ENCODE measurements around the gene PSMA6.
"Not testable (repeated sequence)": the region's sequence is repeated elsewhere in the genome, so short reads cannot be mapped to it uniquely, and the experiment has no call there.

The PSMA6 gene

GRCh38 chr14:35284506-35284905 is 7.7 kb upstream of the PSMA6 start:
- DNase-seq (ENCODE audit: low read depth in 3 of 3), result no peak

GRCh38 chr14:35285168-35286002 is 6.8 kb upstream of the PSMA6 start:
- no peak for DNase-seq (ENCODE audit: low read depth in 3 of 3)

- DNase-seq (ENCODE audit: low read depth in 3 of 3), result no peak
These were observed 6.1 kb upstream of the PSMA6 start for GRCh38 chr14:35286003-35286600.

- DNase-seq (ENCODE audit: low read depth in 3 of 3), result no peak
These were observed 5.5 kb upstream of the PSMA6 start for GRCh38 chr14:35286707-35287106.

GRCh38 chr14:35287431-35288013 is 4.7 kb upstream of the PSMA6 start:
- peak; percentile 41 to 69 (median 54) for DNase-seq (ENCODE audit: low read depth in 3 of 3)

- DNase-seq (ENCODE audit: low read depth in 3 of 3), result no peak
These were observed 2.6 kb upstream of the PSMA6 start for GRCh38 chr14:35289623-35290022.

- DNase-seq (ENCODE audit: low read depth in 3 of 3), result no peak
These were observed 784 bp downstream of the PSMA6 start for GRCh38 chr14:35292770-35293561.

- no peak for DNase-seq (ENCODE audit: low read depth in 3 of 3)
These were observed 3.6 kb downstream of the PSMA6 start for GRCh38 chr14:35295845-35296161.

- no peak for DNase-seq (ENCODE audit: low read depth in 3 of 3)
These were observed 4.4 kb downstream of the PSMA6 start for GRCh38 chr14:35296545-35296944.

- DNase-seq (ENCODE audit: low read depth in 3 of 3), result no peak
These were observed 5.5 kb downstream of the PSMA6 start for GRCh38 chr14:35297706-35298105.

GRCh38 chr14:35298351-35298750 is 6.2 kb downstream of the PSMA6 start:
- DNase-seq (ENCODE audit: low read depth in 3 of 3), result no peak

- DNase-seq (ENCODE audit: low read depth in 3 of 3), result no peak
These were observed 7.5 kb downstream of the PSMA6 start for GRCh38 chr14:35299708-35300107.

GRCh38 chr14:35300228-35300627 is 8.0 kb downstream of the PSMA6 start:
- no peak for DNase-seq (ENCODE audit: low read depth in 3 of 3)

GRCh38 chr14:35301334-35301733 is 9.2 kb downstream of the PSMA6 start:
- not testable (repeated sequence) for DNase-seq (ENCODE audit: low read depth in 3 of 3)

GRCh38 chr14:35301735-35302528 is 9.8 kb downstream of the PSMA6 start:
- no peak for DNase-seq (ENCODE audit: low read depth in 3 of 3)

- DNase-seq (ENCODE audit: low read depth in 3 of 3), result no peak
These were observed 11.2 kb downstream of the PSMA6 start for GRCh38 chr14:35303149-35303935.

- no peak for DNase-seq (ENCODE audit: low read depth in 3 of 3)
These were observed 12.8 kb downstream of the PSMA6 start for GRCh38 chr14:35304812-35305462.

GRCh38 chr14:35305633-35306032 is 13.5 kb downstream of the PSMA6 start:
- no peak for DNase-seq (ENCODE audit: low read depth in 3 of 3)

- DNase-seq (ENCODE audit: low read depth in 3 of 3), result no peak
These were observed 13.9 kb downstream of the PSMA6 start for GRCh38 chr14:35306114-35306513.

- no peak for DNase-seq (ENCODE audit: low read depth in 3 of 3)
These were observed 25.6 kb downstream of the PSMA6 start for GRCh38 chr14:35317820-35318219.
